ENCODE data around the gene TSPAN9. TPM values are rescaled to one million over a fixed set of nuclear protein-coding genes. Genes with fewer than 3 reads are reported as not detected.

The TSPAN9 gene
- total and polyA plus RNA-seq, 9 of the 15 experiments (the other 6 are each of a cell fraction or from before 2014, with no cell fraction given), result 0.23 to 2.1 (median 0.60) TPM; not detected in 2

DNA sequence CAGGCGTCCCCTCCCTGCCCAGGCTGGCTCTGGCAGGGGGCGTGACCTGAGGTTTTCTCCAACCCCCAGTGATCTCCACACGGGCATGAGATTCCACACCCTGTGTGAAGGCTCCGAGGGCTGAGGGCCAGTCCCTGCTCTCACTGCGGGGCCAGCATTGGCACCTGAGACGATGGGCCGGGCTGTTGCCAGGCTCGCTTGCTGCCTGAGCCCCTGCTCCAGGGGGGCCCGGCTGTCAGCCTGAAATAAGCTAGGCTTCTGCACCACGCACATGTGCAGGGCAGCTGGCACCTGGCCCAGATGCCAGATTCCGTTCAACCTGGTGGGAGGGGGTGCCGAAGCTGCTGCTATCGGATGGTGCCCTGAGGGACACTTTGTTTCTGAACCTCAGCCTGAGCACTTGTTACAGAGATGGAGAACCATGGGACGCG lies 217.3 kb downstream of the TSPAN9 start:
- BruUV-seq (replicated peaks), result no TSS peak
- in situ Hi-C loops (cut with MboI), result no loop called here
- TF ChIP-seq FOS (IDR thresholded peaks at IDR 0.05; ENCODE audit: extremely low read depth, insufficient read length) (no peak), JUN (IDR thresholded peaks at IDR 0.05; ENCODE audit: borderline replicate concordance, low read depth, low read length) (no peak), JUN (CRISPR knock-in tag; IDR thresholded peaks at IDR 0.05; ENCODE audit: borderline replicate concordance) (no peak), DMBX1 (CRISPR knock-in tag; IDR thresholded peaks at IDR 0.05; ENCODE audit: borderline replicate concordance) (no peak), BRF1 (IDR thresholded peaks at IDR 0.05; ENCODE audit: borderline replicate concordance, extremely low read depth, insufficient read length) (no peak), PHB2 (IDR thresholded peaks at IDR 0.05; ENCODE audit: low read depth) (no peak), KHSRP (IDR thresholded peaks at IDR 0.05) (no peak), ZNF717 (CRISPR knock-in tag; IDR thresholded peaks at IDR 0.05) (no peak), PRPF4 (IDR thresholded peaks at IDR 0.05; ENCODE audit: insufficient read depth, low read depth, low read length, poor library complexity, severe bottlenecking) (no peak), NFYB (IDR thresholded peaks at IDR 0.05; ENCODE audit: extremely low read depth, insufficient read length) (no peak)
- TF ChIP-seq, protein P1, sequence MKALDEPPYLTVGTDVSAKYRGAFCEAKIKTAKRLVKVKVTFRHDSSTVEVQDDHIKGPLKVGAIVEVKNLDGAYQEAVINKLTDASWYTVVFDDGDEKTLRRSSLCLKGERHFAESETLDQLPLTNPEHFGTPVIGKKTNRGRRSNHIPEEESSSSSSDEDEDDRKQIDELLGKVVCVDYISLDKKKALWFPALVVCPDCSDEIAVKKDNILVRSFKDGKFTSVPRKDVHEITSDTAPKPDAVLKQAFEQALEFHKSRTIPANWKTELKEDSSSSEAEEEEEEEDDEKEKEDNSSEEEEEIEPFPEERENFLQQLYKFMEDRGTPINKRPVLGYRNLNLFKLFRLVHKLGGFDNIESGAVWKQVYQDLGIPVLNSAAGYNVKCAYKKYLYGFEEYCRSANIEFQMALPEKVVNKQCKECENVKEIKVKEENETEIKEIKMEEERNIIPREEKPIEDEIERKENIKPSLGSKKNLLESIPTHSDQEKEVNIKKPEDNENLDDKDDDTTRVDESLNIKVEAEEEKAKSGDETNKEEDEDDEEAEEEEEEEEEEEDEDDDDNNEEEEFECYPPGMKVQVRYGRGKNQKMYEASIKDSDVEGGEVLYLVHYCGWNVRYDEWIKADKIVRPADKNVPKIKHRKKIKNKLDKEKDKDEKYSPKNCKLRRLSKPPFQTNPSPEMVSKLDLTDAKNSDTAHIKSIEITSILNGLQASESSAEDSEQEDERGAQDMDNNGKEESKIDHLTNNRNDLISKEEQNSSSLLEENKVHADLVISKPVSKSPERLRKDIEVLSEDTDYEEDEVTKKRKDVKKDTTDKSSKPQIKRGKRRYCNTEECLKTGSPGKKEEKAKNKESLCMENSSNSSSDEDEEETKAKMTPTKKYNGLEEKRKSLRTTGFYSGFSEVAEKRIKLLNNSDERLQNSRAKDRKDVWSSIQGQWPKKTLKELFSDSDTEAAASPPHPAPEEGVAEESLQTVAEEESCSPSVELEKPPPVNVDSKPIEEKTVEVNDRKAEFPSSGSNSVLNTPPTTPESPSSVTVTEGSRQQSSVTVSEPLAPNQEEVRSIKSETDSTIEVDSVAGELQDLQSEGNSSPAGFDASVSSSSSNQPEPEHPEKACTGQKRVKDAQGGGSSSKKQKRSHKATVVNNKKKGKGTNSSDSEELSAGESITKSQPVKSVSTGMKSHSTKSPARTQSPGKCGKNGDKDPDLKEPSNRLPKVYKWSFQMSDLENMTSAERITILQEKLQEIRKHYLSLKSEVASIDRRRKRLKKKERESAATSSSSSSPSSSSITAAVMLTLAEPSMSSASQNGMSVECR (CRISPR knock-in tag; IDR thresholded peaks at IDR 0.05), result no peak
- TF ChIP-seq, protein P2, sequence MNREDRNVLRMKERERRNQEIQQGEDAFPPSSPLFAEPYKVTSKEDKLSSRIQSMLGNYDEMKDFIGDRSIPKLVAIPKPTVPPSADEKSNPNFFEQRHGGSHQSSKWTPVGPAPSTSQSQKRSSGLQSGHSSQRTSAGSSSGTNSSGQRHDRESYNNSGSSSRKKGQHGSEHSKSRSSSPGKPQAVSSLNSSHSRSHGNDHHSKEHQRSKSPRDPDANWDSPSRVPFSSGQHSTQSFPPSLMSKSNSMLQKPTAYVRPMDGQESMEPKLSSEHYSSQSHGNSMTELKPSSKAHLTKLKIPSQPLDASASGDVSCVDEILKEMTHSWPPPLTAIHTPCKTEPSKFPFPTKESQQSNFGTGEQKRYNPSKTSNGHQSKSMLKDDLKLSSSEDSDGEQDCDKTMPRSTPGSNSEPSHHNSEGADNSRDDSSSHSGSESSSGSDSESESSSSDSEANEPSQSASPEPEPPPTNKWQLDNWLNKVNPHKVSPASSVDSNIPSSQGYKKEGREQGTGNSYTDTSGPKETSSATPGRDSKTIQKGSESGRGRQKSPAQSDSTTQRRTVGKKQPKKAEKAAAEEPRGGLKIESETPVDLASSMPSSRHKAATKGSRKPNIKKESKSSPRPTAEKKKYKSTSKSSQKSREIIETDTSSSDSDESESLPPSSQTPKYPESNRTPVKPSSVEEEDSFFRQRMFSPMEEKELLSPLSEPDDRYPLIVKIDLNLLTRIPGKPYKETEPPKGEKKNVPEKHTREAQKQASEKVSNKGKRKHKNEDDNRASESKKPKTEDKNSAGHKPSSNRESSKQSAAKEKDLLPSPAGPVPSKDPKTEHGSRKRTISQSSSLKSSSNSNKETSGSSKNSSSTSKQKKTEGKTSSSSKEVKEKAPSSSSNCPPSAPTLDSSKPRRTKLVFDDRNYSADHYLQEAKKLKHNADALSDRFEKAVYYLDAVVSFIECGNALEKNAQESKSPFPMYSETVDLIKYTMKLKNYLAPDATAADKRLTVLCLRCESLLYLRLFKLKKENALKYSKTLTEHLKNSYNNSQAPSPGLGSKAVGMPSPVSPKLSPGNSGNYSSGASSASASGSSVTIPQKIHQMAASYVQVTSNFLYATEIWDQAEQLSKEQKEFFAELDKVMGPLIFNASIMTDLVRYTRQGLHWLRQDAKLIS (CRISPR knock-in tag; IDR thresholded peaks at IDR 0.05), result no peak

More for the DNA sequence above, 217.3 kb downstream of the TSPAN9 start:
- Histone ChIP-seq H3K9ac (ENCODE audit: insufficient read depth in 1 of 2, low read depth in 2 of 2, low read length in 2 of 2) (no peak overlapping the region), H3K9me1 (ENCODE audit: control insufficient read depth, insufficient read depth, low read length) (no peaks in the 10 kb centered on the region), H3K36me3 (ENCODE audit: control insufficient read depth, insufficient read depth, low read length) (no peaks in the 10 kb centered on the region), H3K27ac (ENCODE audit: extremely low read depth, low read depth, low read length) (no peak overlapping the region), H2AFZ (ENCODE audit: low read depth, low read length) (no peak overlapping the region), H3K4me3 (no peak overlapping the region), H3K27me3 (ENCODE audit: control insufficient read depth in 2 of 2, insufficient read depth in 2 of 2, low read length in 2 of 2) (peaks cover 0 to 69% of the 10 kb centered on the region in 2 experiments; a peak in 3 of 5 replicates), H3K4me2 (ENCODE audit: insufficient read depth, low read length) (no peak overlapping the region), H3K79me2 (ENCODE audit: control insufficient read depth, insufficient read depth, low read length) (no peaks in the 10 kb centered on the region), H3K9me3 (replicated peaks; ENCODE audit: control insufficient read depth, insufficient read depth, low read depth, low read length) (no peaks in the 10 kb centered on the region), H3K4me1 (replicated peaks in 1 of 2; ENCODE audit: control insufficient read depth in 2 of 2, insufficient read depth in 2 of 2, low read length in 2 of 2) (no peaks in the 10 kb centered on the region), H4K20me1 (replicated peaks; ENCODE audit: control insufficient read depth, insufficient read depth, low read length) (peaks cover 5% of the 10 kb centered on the region; the same call in 1 of the 2 replicates)
- FAIRE-seq (no peak), ATAC-seq (no peak), DNase-seq (ENCODE audit: extremely low read depth in 1 of 4, low spot score in 3 of 4) (no peak)
- POLR2A ChIA-PET, result interaction anchor here (1.0 kb wide), 1 partner anchor 145 kb away, joined by 3 read pairs; no protein-coding TSS in a partner anchor
- 0% methylated on average over 7 of the region's 15 CpGs for WGBS (ENCODE audit: insufficient coverage, low coverage, missing lambda C conversion rate)
- intact Hi-C loops (cut with micrococcal nuclease), result no loop called here
- CTCF ChIA-PET (ENCODE audit: low intra/inter-chr PET ratio), result no interaction called here

Data from K562 (cell line).